HG02943 (cell line): ENCODE results near the gene EXD2.
"Not testable (repeated sequence)": the region's sequence is repeated elsewhere in the genome, so short reads cannot be mapped to it uniquely, and the experiment has no call there.

Experiments
- ATAC-seq: cut with Tn5 transposase; IDR thresholded peaks from one replicate; pipeline ENCODE4 v1.9.1; 2021; ENCODE audit warnings: mild to moderate bottlenecking, low read depth, moderate library complexity; ENCODE audit not compliant: unreplicated experiment

The EXD2 gene

GRCh38 chr14:69191340-69192111 lies at the start of gene EXD2:
EXD2 (plus strand) TSS chr14:69191498; CDS start chr14:69209471, 17,973 bp downstream.
- peak; percentile 65 for ATAC-seq

- no peak for ATAC-seq
These were observed 49.7 kb upstream of the EXD2 start for GRCh38 chr14:69141550-69141949.

GRCh38 chr14:69142101-69142500 lies 49.2 kb upstream of the EXD2 start:
- no peak for ATAC-seq

GRCh38 chr14:69149461-69150244 lies 41.6 kb upstream of the EXD2 start:
- no peak for ATAC-seq

- ATAC-seq: peak; percentile 43
These were observed 39.7 kb upstream of the EXD2 start for GRCh38 chr14:69151458-69152180.

GRCh38 chr14:69152181-69152901 lies 39.0 kb upstream of the EXD2 start:
- peak; percentile 4 for ATAC-seq

GRCh38 chr14:69152902-69153151 lies 38.5 kb upstream of the EXD2 start, which contains the start of gene DCAF5:
DCAF5 (minus strand) TSS chr14:69153119; CDS start chr14:69152978, 141 bp downstream.
- no peak for ATAC-seq

- peak; percentile 80 for ATAC-seq
These were observed 38.0 kb upstream of the EXD2 start for GRCh38 chr14:69153152-69153872.

GRCh38 chr14:69153873-69154270 lies 37.4 kb upstream of the EXD2 start:
- ATAC-seq: no peak

- no peak for ATAC-seq
These were observed 36.5 kb upstream of the EXD2 start for GRCh38 chr14:69154779-69155178.

- ATAC-seq: no peak
These were observed 35.1 kb upstream of the EXD2 start for GRCh38 chr14:69156224-69156623.

- ATAC-seq: no peak
These were observed 29.7 kb upstream of the EXD2 start for GRCh38 chr14:69161590-69161989.

GRCh38 chr14:69165787-69166186 lies 25.5 kb upstream of the EXD2 start:
- ATAC-seq: not testable (repeated sequence)

GRCh38 chr14:69170839-69171238 lies 20.5 kb upstream of the EXD2 start:
- no peak for ATAC-seq

GRCh38 chr14:69171569-69171968 lies 19.7 kb upstream of the EXD2 start:
- ATAC-seq: no peak

- no peak for ATAC-seq
These were observed 16.2 kb upstream of the EXD2 start for GRCh38 chr14:69175130-69175529.

- ATAC-seq: no peak
These were observed 9.8 kb upstream of the EXD2 start for GRCh38 chr14:69181491-69181890.

GRCh38 chr14:69182580-69182979 lies 8.7 kb upstream of the EXD2 start:
- ATAC-seq: not testable (repeated sequence)

GRCh38 chr14:69183735-69184134 lies 7.6 kb upstream of the EXD2 start:
- no peak for ATAC-seq

GRCh38 chr14:69190191-69190590 lies 1.1 kb upstream of the EXD2 start:
- ATAC-seq: no peak
